ENCODE results near the gene NPR1.
A peak's percentile ranks its signal among the peaks of the same experiment; 100 is the strongest.
"Not testable (repeated sequence)": the region's sequence is repeated elsewhere in the genome, so short reads cannot be mapped to it uniquely, and the experiment has no call there.

The NPR1 gene

DNA sequence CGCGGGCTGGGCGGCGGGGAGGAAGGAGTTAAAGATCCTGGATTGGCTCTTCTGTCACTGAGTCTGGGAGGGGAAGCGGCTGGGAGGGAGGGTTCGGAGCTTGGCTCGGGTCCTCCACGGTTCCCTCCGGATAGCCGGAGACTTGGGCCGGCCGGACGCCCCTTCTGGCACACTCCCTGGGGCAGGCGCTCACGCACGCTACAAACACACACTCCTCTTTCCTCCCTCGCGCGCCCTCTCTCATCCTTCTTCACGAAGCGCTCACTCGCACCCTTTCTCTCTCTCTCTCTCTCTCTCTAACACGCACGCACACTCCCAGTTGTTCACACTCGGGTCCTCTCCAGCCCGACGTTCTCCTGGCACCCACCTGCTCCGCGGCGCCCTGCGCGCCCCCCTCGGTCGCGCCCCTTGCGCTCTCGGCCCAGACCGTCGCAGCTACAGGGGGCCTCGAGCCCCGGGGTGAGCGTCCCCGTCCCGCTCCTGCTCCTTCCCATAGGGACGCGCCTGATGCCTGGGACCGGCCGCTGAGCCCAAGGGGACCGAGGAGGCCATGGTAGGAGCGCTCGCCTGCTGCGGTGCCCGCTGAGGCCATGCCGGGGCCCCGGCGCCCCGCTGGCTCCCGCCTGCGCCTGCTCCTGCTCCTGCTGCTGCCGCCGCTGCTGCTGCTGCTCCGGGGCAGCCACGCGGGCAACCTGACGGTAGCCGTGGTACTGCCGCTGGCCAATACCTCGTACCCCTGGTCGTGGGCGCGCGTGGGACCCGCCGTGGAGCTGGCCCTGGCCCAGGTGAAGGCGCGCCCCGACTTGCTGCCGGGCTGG is at the start of gene NPR1:
NPR1 (plus strand) TSS at position 170 of the 818 bp plus-strand sequence; CDS start at position 591, 421 bp downstream.
- DNase-seq (ENCODE audit: low spot score in 2 of 2) (peak; percentile 8 to 58), ATAC-seq (peak; percentile 64)
- Mint-ChIP-seq H3K27ac (no peak within 1 kb of the TSS), H3K4me3 (peak within 1 kb of the TSS; percentile 70), H3K9me3 (no peaks in the 10 kb centered on the region), H3K36me3 (no peaks in the 10 kb centered on the region), H3K4me1 (peaks cover 28% of the 10 kb centered on the region)

DNA sequence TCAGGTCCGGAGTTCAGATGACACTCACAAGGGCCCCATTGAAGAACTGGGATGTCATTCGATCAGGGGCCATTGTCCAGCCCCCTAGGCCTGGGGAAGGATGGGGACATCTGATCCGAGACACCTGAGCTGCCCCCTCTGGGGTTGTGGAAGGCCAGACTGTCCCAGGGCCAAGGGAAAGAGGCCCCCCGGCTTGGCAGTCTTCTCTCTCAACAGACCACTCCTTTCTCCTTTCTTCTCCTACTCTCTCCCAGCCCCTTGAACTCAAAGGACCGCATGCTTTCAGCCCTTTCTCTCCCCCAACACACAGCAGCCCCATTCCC is 49.2 kb upstream of the NPR1 start:
- DNase-seq (ENCODE audit: low spot score in 2 of 2): no peak

DNA sequence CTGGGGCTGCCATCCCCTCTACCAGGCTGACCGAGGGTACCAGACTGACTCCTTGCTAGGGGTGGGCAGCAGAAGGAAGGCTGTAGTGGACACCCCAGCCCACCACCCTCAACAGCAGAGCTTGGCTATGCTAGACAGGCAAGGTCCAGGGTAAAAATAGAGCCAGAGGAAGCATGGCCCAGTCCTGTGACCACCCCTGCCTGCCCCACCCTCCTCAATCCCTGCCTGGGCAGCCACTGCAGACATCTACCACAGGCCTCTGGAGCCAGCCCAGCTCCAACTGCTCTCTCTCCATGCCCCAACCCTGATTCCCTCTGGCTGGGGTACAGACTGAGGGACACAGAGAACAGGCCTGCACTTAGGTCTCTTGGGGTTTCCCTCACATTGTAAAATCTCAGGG is 48.5 kb upstream of the NPR1 start:
- Mint-ChIP-seq H3K4me3 (no peak overlapping the region), H3K27ac (peak overlapping the region; percentile 26), H3K4me1 (peaks cover 30% of the 10 kb centered on the region), H3K36me3 (peaks cover 14% of the 10 kb centered on the region), H3K9me3 (no peaks in the 10 kb centered on the region)
- no peak for DNase-seq (ENCODE audit: low spot score in 2 of 2)
- no peak for ATAC-seq

More for the DNA sequence above, 49.2 kb upstream of the NPR1 start:
- no peak for ATAC-seq
- H3K4me3 Mint-ChIP-seq: no peak overlapping the region
- H3K9me3 Mint-ChIP-seq: no peaks in the 10 kb centered on the region
- H3K27ac Mint-ChIP-seq: peak overlapping the region; percentile 56
- H3K36me3 Mint-ChIP-seq: peaks cover 7% of the 10 kb centered on the region
- H3K4me1 Mint-ChIP-seq: peaks cover 30% of the 10 kb centered on the region

DNA sequence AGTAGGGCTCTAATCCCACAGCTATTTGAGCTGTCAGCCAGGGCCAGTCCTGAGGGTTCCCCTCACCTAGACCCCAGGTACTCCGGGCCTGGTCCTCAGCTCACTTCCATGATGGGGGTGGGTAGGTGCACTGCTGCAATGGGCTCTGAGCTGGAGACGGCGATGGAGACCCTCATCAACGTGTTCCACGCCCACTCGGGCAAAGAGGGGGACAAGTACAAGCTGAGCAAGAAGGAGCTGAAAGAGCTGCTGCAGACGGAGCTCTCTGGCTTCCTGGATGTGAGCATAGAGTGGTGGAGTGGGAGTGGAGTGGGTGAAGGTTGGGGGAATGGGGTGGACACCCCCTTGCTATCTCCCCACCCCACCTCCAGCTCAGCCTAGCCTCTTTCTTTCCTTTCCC is 48.1 kb upstream of the NPR1 start:
- H3K4me3 Mint-ChIP-seq: no peak overlapping the region
- no peaks in the 10 kb centered on the region for H3K9me3 Mint-ChIP-seq
- DNase-seq (ENCODE audit: low spot score in 2 of 2): no peak
- no peak for ATAC-seq
- H3K4me1 Mint-ChIP-seq: peaks cover 30% of the 10 kb centered on the region
- H3K36me3 Mint-ChIP-seq: peaks cover 18% of the 10 kb centered on the region
- H3K27ac Mint-ChIP-seq: peak overlapping the region; percentile 26

DNA sequence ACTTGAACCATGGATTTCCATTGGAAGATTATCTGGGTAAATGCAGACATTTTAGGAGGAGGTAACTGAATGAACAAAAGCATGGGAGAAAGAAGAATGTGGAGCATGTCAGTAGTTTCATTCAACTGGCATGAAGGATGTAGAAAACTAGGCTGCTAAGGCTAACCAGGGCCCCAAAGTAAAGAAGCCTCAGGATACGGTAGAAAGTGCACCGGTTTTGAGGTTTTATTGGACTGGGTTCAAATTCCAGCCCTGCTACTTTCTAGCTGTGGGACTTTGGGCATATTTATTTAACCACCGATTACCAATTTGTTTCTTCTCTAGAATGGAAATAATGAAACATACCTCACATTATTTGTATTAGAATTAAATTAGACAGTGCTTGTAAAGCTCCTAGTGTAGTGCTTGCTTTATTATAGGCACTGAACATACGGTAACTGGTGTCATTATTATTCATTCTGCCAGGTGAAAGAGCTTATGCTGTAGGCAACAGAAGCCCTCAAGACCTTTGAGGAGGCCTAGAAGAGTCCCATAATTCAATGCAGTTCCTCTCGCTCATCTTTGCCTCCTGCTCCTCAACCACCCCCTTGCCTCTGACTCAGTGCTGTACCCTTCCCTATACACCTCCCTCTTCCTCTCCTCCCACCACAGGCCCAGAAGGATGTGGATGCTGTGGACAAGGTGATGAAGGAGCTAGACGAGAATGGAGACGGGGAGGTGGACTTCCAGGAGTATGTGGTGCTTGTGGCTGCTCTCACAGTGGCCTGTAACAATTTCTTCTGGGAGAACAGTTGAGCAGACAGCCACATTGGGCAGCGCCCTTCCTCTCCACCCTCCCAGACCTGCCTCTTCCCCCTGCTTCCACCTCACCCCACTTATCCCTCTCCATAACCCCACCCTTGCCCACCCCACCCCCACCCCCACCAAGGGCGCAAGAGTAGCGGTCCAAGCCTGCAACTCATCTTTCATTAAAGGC is 47.2 kb upstream of the NPR1 start:
- Mint-ChIP-seq H3K36me3 (peaks cover 28% of the 10 kb centered on the region), H3K4me3 (no peak overlapping the region), H3K4me1 (peaks cover 30% of the 10 kb centered on the region), H3K9me3 (no peaks in the 10 kb centered on the region), H3K27ac (peak overlapping the region; percentile 26)
- DNase-seq (ENCODE audit: low spot score in 2 of 2): no peak
- ATAC-seq: no peak

DNA sequence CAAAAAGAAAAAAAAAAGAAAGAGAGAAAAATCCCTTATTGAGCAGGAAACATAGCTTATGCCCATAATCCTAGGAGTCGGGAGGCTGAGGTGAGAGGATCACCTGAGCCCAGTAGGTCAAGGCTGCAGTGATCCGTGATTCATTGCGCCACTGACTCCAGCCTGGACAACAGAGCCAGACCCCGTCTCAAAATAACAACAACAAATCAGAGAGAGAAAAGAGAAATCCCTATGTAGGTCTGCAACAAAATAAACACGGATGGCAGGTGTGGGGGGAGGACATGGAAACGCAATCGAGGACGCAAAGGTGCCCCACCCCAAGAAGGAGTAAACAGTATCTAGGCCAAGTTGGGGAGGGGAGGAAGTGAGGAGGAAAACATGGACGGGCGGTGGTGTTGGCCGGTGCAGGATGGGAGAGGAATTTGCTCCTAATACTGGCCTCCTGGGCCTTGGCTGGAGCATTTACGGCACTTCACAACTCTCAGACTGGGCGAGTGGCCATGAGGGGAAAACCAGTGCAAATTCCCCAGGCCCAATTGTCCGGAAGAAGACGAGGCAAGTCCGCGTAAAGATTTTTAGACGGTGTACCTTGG is 45.2 kb upstream of the NPR1 start:
- DNase-seq (ENCODE audit: low spot score in 2 of 2): no peak
- Mint-ChIP-seq H3K27ac (peak overlapping the region; percentile 100), H3K36me3 (peaks cover 47% of the 10 kb centered on the region), H3K9me3 (no peaks in the 10 kb centered on the region), H3K4me1 (peaks cover 38% of the 10 kb centered on the region), H3K4me3 (peak overlapping the region; percentile 97)
- no peak for ATAC-seq

DNA sequence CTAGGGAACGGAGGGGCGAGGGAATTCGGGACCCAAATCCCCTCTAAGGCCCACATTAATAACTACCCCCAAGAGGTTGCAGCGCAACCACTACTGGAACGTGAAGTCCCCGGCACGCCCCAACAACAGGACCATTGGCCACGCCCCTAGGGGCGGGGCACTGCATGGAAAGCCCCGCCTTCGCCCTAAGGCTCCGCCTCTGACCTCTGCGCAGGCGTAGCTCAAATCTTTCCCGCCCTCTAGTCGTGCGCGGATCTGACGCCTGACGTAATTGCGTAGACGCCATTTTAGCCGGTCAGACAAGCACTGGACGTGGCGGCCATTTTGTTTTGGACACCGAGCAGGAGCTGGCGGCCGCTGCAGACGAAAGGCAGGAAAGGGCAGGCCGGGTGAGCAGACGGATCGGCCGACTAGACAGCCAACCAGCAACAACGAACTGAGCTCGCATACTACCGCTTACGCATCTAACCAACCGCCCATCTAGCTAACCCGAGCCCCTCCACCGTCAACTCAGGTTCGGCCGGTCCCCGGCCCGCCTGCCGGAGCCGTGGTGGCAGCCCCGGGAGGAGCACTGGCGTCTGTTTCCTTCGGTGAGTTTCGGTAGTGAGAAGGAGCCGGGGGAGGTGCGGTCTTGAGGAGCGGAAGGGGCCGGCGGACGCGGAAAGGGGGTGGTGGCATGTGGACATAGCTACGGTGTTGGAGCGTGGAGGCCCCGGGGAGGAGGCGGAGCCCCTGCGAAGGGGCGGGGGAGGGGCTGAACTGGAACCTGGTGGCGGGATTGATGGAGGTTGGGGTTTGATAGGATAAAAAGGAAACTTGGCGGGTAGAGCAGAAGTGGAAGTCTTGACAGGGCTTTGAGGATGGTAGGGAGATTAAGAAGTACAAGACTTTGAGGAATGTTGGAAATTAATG is 44.5 kb upstream of the NPR1 start, which contains the start of gene CHTOP:
CHTOP (plus strand) TSS at position 313 of the 912 bp plus-strand sequence. CDS start 2,523 bp downstream, outside the sequence.
- Mint-ChIP-seq H3K4me3 (peak within 1 kb of the TSS; percentile 97), H3K4me1 (peaks cover 38% of the 10 kb centered on the region), H3K9me3 (no peaks in the 10 kb centered on the region), H3K27ac (peak within 1 kb of the TSS; percentile 100), H3K36me3 (peaks cover 54% of the 10 kb centered on the region)
- ATAC-seq: peak; percentile 93
- DNase-seq (ENCODE audit: low spot score in 2 of 2): peak; percentile 99 to 100

DNA sequence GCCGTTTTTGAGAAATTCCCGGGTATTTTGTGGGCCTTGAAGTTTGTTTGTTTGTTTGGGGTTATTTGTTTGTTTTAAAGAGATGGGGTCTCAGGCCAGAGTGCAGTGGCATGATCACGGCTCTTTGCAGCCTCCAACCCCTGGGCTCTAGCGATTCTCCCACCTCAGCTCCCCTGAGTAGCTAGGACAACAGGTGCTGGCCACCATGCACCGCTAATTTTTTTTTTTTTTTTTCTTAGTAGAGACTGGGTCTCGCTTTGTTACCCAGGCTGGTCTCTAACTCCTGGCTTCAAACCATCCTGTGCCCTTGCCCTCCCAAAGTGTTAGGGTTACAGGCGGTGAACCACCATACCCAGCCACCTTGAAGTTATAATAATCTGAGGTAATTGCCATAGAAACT is 42.6 kb upstream of the NPR1 start:
- H3K4me1 Mint-ChIP-seq: peaks cover 38% of the 10 kb centered on the region
- H3K4me3 Mint-ChIP-seq: peak overlapping the region; percentile 97
- no peaks in the 10 kb centered on the region for H3K9me3 Mint-ChIP-seq
- H3K36me3 Mint-ChIP-seq: peaks cover 73% of the 10 kb centered on the region
- H3K27ac Mint-ChIP-seq: peak overlapping the region; percentile 100
- no peak for DNase-seq (ENCODE audit: low spot score in 2 of 2)
- ATAC-seq: no peak

DNA sequence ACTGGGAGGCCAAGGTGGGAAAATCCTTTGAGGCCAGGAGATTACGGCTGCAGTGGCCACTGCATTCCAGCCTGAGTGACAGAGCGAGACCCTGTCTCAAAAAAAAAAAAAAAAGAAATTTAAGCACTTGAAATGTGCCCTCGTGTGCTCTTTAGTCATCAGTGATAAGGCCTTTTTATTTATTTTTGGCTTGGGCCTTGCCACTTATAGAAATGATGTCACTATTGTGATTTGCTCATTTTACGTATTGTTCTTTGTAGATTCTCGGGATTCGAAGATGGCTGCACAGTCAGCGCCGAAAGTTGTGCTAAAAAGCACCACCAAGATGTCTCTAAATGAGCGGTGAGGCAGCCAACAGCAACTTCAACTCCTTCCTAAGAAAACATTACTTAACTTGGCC is 42.2 kb upstream of the NPR1 start:
- H3K9me3 Mint-ChIP-seq: no peaks in the 10 kb centered on the region
- DNase-seq (ENCODE audit: low spot score in 2 of 2): no peak
- H3K36me3 Mint-ChIP-seq: peaks cover 77% of the 10 kb centered on the region
- peak overlapping the region; percentile 100 for H3K27ac Mint-ChIP-seq
- no peak for ATAC-seq
- H3K4me1 Mint-ChIP-seq: peaks cover 38% of the 10 kb centered on the region
- peak overlapping the region; percentile 97 for H3K4me3 Mint-ChIP-seq

DNA sequence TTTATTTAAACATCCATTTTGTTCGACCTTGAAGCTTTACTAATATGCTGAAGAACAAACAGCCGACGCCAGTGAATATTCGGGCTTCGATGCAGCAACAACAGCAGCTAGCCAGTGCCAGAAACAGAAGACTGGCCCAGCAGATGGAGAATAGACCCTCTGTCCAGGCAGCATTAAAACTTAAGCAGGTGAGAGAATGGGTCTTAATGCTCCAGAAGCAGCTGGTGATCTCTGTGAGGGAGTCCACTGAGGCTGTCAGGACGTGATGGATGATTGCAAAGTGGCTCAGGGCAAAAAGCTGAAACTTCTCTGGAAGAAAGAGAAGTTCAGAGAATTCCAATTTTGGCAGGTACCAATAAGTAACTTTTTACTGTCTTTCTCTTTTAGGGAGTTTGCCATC is 40.2 kb upstream of the NPR1 start:
- H3K4me1 Mint-ChIP-seq: peaks cover 32% of the 10 kb centered on the region

DNA sequence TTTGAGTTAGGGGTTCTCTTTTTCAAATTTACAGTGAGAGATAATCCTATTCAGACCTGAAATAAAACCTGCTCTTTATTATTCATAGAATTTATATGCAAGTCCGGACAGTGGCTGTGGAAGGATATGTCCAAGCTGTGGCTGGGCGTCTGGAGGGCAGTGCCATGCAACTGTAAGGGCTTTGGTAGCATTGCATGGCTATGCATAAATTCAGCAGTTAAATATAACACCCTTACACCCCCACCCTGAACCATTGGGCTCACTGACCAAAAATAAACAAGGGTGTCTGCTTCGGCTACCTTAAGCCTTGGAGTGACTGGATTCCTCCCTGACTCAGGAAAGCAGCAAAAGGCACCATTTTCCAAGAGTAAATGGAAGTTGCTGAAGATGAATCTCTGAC is 39.2 kb upstream of the NPR1 start:
- H3K36me3 Mint-ChIP-seq: peaks cover 100% of the 10 kb centered on the region
- H3K4me1 Mint-ChIP-seq: peaks cover 34% of the 10 kb centered on the region
- no peak overlapping the region for H3K4me3 Mint-ChIP-seq
- no peak overlapping the region for H3K27ac Mint-ChIP-seq
- H3K9me3 Mint-ChIP-seq: no peaks in the 10 kb centered on the region
- DNase-seq (ENCODE audit: low spot score in 2 of 2) (no peak), ATAC-seq (no peak)

More for the DNA sequence above, 40.2 kb upstream of the NPR1 start:
- H3K27ac Mint-ChIP-seq: peak overlapping the region; percentile 51
- no peaks in the 10 kb centered on the region for H3K9me3 Mint-ChIP-seq
- ATAC-seq (no peak), DNase-seq (ENCODE audit: low spot score in 2 of 2) (no peak)
- peaks cover 97% of the 10 kb centered on the region for H3K36me3 Mint-ChIP-seq
- H3K4me3 Mint-ChIP-seq: no peak overlapping the region

DNA sequence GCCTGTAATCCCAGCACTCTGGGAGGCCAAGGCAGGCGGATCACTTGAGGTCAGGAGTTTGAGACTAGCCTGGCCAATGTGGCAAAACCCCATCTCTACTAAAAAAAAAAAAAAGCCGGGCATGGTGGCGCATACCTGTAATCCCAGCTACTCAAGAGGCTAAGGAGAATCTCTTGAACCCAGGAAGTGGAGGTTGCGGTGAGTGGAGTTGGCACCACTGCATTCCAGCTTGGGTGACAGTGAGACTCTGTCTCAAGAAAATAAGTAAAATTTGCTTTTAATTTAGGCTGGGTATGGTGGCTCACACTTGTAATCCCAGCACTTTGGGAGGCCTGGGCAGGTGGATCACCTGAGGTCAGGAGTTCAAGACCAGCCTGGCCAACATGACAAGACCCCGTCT is 38.3 kb upstream of the NPR1 start:
- peak overlapping the region; percentile 32 for H3K27ac Mint-ChIP-seq
- not testable (repeated sequence) for DNase-seq (ENCODE audit: low spot score in 2 of 2); H3K9me3 Mint-ChIP-seq; H3K4me3 Mint-ChIP-seq; ATAC-seq
- peaks cover 100% of the 10 kb centered on the region for H3K36me3 Mint-ChIP-seq
- H3K4me1 Mint-ChIP-seq: peaks cover 34% of the 10 kb centered on the region

DNA sequence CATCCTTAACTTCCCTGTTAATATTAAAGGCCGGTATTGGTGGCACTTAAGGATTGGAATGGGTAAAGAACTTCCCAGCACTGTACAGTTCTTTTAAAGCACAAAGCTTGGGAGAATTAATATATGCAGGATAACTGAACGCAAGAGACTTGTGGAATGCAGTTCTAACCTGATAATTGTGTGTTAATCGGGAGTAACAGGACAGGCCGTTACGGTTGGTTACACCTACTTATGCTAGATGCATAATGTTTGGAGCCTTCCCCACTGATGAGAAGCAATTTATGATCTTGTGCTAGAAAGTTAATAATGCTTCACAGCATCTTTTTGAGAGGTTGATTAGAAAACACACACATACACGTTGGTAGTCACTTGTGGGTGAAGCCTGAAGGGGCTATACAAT is 37.6 kb upstream of the NPR1 start:
- ATAC-seq (no peak), DNase-seq (ENCODE audit: low spot score in 2 of 2) (no peak)
- H3K4me1 Mint-ChIP-seq: peaks cover 41% of the 10 kb centered on the region
- no peak overlapping the region for H3K4me3 Mint-ChIP-seq
- H3K27ac Mint-ChIP-seq: peak overlapping the region; percentile 38
- peaks cover 100% of the 10 kb centered on the region for H3K36me3 Mint-ChIP-seq
- no peaks in the 10 kb centered on the region for H3K9me3 Mint-ChIP-seq

DNA sequence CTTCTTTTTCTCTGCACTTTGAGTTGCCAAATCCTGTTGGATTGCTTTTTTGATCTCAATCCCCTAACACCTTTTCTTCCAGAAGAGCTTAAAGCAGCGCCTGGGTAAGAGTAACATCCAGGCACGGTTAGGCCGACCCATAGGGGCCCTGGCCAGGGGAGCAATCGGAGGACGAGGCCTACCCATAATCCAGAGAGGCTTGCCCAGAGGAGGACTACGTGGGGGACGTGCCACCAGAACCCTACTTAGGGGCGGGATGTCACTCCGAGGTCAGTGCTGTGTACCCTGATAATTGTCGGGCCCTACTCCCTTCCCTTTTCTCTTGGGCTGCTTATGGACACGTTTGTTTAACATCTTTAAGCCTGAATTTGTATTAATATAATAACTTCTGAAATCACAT is 36.3 kb upstream of the NPR1 start:
- H3K27ac Mint-ChIP-seq: peak overlapping the region; percentile 38
- H3K9me3 Mint-ChIP-seq: no peaks in the 10 kb centered on the region
- H3K4me3 Mint-ChIP-seq: no peak overlapping the region
- no peak for DNase-seq (ENCODE audit: low spot score in 2 of 2)
- peaks cover 100% of the 10 kb centered on the region for H3K36me3 Mint-ChIP-seq
- H3K4me1 Mint-ChIP-seq: peaks cover 44% of the 10 kb centered on the region
- ATAC-seq: no peak
